Lung (tissue), 12 donors: ENCODE data around the gene AFAP1. TPM values are rescaled to one million over a fixed set of nuclear protein-coding genes. Genes with fewer than 3 reads are reported as not detected.

ENCODE experiments used
- ATAC-seq: fragments of 200-7000 bp; cut with Tn5 transposase; one replicate; pipeline ENCODE4 v1.9.1; 2020; ENCODE audit warnings: moderate number of reproducible peaks; ENCODE audit not compliant: insufficient read depth, low FRiP score
- DNase-seq, 3 donors: peaks; one replicate each; pipeline ENCODE4 v3.0.0-alpha.2; 2013 to 2017
- H3K27ac ChIP-seq, 2 donors: one replicate each; pipeline ENCODE4 v1.5.1; 2013; ENCODE audit warnings: mild to moderate bottlenecking in 2 of 2, moderate library complexity in 2 of 2, control low read depth in 1 of 2, inconsistent platforms in 1 of 2, low read depth in 1 of 2, low read length in 1 of 2
- H3K27me3 ChIP-seq, 3 donors: one replicate each; pipeline ENCODE4 v1.5.1; 2013; ENCODE audit warnings: low read length in 2 of 3; ENCODE audit not compliant: control insufficient read depth in 3 of 3, insufficient read depth in 3 of 3
- H3K36me3 ChIP-seq, 4 donors: one replicate each; pipeline ENCODE4 v1.5.1; 2013; ENCODE audit warnings: low read length in 4 of 4, mild to moderate bottlenecking in 1 of 4, moderate library complexity in 1 of 4; ENCODE audit not compliant: control insufficient read depth in 4 of 4, insufficient read depth in 4 of 4
- H3K4me1 ChIP-seq, 5 donors: one replicate each; pipeline ENCODE4 v1.5.1; 2013; ENCODE audit warnings: low read length in 5 of 5, mild to moderate bottlenecking in 2 of 5, moderate library complexity in 1 of 5; ENCODE audit not compliant: control insufficient read depth in 5 of 5, insufficient read depth in 5 of 5
- H3K4me3 ChIP-seq: one replicate; pipeline ENCODE4 v1.5.1; 2013; ENCODE audit warnings: mild to moderate bottlenecking, control low read depth, moderate library complexity
- H3K9ac ChIP-seq, 2 donors: one replicate each; pipeline ENCODE4 v1.5.1; 2013; ENCODE audit warnings: low read length in 2 of 2, control low read depth in 1 of 2; ENCODE audit not compliant: insufficient read depth in 1 of 2
- H3K9me3 ChIP-seq, 4 donors: one replicate each; pipeline ENCODE4 v1.5.1; 2013; ENCODE audit warnings: low read length in 3 of 4, mild to moderate bottlenecking in 1 of 4, moderate library complexity in 1 of 4; ENCODE audit not compliant: control insufficient read depth in 4 of 4, insufficient read depth in 3 of 4
- WGBS, 2 donors: extraction: QIAGEN DNeasy Blood & Tissue Kit; methylation state at CpG; one replicate each; pipeline ENCODE4 v1.1.7; 2013; 5-methylcytosine and 5-hydroxymethylcytosine counted together
- polyA plus RNA-seq, 2 donors: library from polyadenylated mRNA; stranded (reverse); fragments of 200-250 nt; gene quantifications; one replicate each; pipeline ENCODE4 v1.2.1, GENCODE V29; 2013
- total RNA-seq, 2 donors: library from RNA; depleted of rRNA in 1 of 2; stranded (reverse); fragments of >200 nt in 1 of 2; gene quantifications; one replicate each; pipeline ENCODE4 v1.2.1, GENCODE V29; 2014 to 2021
- TF ChIP-seq, protein P1 (sequence below): IDR thresholded peaks from 2 replicates; pipeline ENCODE4 v1.5.1; 2012; ENCODE audit warnings: mild to moderate bottlenecking; ENCODE audit errors: control extremely low read depth, extremely low read depth
- donor health status: control.
- donor health status: control.
- donor health status: Bipolar disorder and iron deficiency.
- donor health status: healthy.
- donor health status: DM: yes; HTN: yes; CAD: no.

AFAP1 gene
- total and polyA plus RNA-seq, 4 donors = 5.3 to 34.1 (median 12.3) TPM

GRCh38 chr4:7752649-7753048 is 187.0 kb downstream of the AFAP1 start:
- peaks cover 0 to 2% (median 0%) of the 10 kb centered on the region in 4 donors for H3K9me3 ChIP-seq
- DNase-seq (no peak), ATAC-seq (no peak)
- no peak overlapping the region for H3K27ac ChIP-seq
- TF ChIP-seq, protein P1, sequence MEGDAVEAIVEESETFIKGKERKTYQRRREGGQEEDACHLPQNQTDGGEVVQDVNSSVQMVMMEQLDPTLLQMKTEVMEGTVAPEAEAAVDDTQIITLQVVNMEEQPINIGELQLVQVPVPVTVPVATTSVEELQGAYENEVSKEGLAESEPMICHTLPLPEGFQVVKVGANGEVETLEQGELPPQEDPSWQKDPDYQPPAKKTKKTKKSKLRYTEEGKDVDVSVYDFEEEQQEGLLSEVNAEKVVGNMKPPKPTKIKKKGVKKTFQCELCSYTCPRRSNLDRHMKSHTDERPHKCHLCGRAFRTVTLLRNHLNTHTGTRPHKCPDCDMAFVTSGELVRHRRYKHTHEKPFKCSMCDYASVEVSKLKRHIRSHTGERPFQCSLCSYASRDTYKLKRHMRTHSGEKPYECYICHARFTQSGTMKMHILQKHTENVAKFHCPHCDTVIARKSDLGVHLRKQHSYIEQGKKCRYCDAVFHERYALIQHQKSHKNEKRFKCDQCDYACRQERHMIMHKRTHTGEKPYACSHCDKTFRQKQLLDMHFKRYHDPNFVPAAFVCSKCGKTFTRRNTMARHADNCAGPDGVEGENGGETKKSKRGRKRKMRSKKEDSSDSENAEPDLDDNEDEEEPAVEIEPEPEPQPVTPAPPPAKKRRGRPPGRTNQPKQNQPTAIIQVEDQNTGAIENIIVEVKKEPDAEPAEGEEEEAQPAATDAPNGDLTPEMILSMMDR = no peak
- no peak overlapping the region for H3K4me3 ChIP-seq
- H3K27me3 ChIP-seq = no peaks in the 10 kb centered on the region
- H3K36me3 ChIP-seq = peaks cover 0 to 8% (median 0%) of the 10 kb centered on the region in 4 donors
- peaks cover 0 to 8% (median under 1%) of the 10 kb centered on the region in 5 donors for H3K4me1 ChIP-seq
- 89 to 91% methylated on average over 6 of the region's 6 CpGs for WGBS, 2 donors
- H3K9ac ChIP-seq = no peak overlapping the region

DNA sequence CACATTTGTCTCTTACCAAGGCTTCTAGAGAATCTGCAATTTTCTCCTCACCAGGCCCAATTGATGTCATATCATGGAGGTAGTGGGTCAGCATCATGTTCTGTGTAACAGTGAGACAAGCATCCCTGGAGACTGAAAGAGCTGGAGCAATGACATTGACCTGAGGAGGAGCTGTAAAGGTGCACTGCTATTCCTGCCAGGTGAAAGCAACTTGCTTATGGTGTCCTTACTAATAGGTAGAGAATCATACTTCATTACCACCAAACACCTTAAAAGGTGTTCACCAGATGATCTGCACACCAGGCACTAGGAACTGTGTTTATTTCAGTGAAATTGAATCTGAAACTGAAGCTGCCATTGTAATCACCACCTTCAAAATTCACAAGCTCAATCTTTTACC is 188.7 kb downstream of the AFAP1 start:
- peaks cover 0 to 4% (median 0%) of the 10 kb centered on the region in 4 donors for H3K36me3 ChIP-seq
- peaks cover 0 to 8% (median 0%) of the 10 kb centered on the region in 5 donors for H3K4me1 ChIP-seq
- ATAC-seq = no peak
- H3K27me3 ChIP-seq = no peaks in the 10 kb centered on the region
- no peak overlapping the region for H3K27ac ChIP-seq
- DNase-seq = no peak
- TF ChIP-seq, protein P1 = no peak
- H3K9me3 ChIP-seq = no peaks in the 10 kb centered on the region
- no peak overlapping the region for H3K4me3 ChIP-seq
- no peak overlapping the region for H3K9ac ChIP-seq

GRCh38 chr4:7750523-7750922 is 189.1 kb downstream of the AFAP1 start:
- no peak overlapping the region for H3K4me3 ChIP-seq
- ATAC-seq = no peak
- WGBS, 2 donors = 62% methylated on average over 6 of the region's 6 CpGs
- H3K27ac ChIP-seq = no peak overlapping the region
- peaks cover 0 to 8% (median 0%) of the 10 kb centered on the region in 5 donors for H3K4me1 ChIP-seq
- H3K36me3 ChIP-seq = peaks cover 0 to 4% (median 0%) of the 10 kb centered on the region in 4 donors
- TF ChIP-seq, protein P1 = no peak
- H3K9me3 ChIP-seq = no peaks in the 10 kb centered on the region
- H3K9ac ChIP-seq = no peak overlapping the region
- DNase-seq = peak in 2 of 3 donors; percentile 18 to 65
- no peaks in the 10 kb centered on the region for H3K27me3 ChIP-seq

GRCh38 chr4:7747566-7747965 is 192.1 kb downstream of the AFAP1 start:
- TF ChIP-seq, protein P1 = no peak
- Histone ChIP-seq H3K4me3 (no peak overlapping the region), H3K9ac (no peak overlapping the region), H3K27me3 (no peaks in the 10 kb centered on the region), H3K4me1 (peaks cover 0 to 14% (median 4%) of the 10 kb centered on the region in 5 donors), H3K27ac (no peak overlapping the region), H3K36me3 (no peaks in the 10 kb centered on the region), H3K9me3 (no peaks in the 10 kb centered on the region)
- WGBS, 2 donors = 96% methylated on average over 11 of the region's 11 CpGs
- ATAC-seq (no peak), DNase-seq (no peak)
